Colonic mucosa (tissue), 4 donors: ENCODE results near the gene MINDY4B. TPM values are rescaled to one million over a fixed set of nuclear protein-coding genes. Genes with fewer than 3 reads are reported as not detected.

Experiments used
- DNase-seq: peaks from one replicate; pipeline ENCODE4 v3.0.0-alpha.2; 2020
- H3K27ac ChIP-seq: fragments of 200-600 bp; one replicate; pipeline ENCODE4 v1.8.0; 2021
- H3K27me3 ChIP-seq: fragments of 200-600 bp; one replicate; pipeline ENCODE4 v1.8.0; 2021
- H3K36me3 ChIP-seq: fragments of 200-600 bp; one replicate; pipeline ENCODE4 v1.8.0; 2021
- H3K4me1 ChIP-seq: fragments of 200-600 bp; one replicate; pipeline ENCODE4 v1.8.0; 2021; ENCODE audit warnings: mild to moderate bottlenecking
- H3K4me3 ChIP-seq: fragments of 200-600 bp; one replicate; pipeline ENCODE4 v1.8.0; 2021
- H3K9ac ChIP-seq, 2 donors: one replicate each; pipeline ENCODE4 v1.7.0; 2013; ENCODE audit warnings: control low read depth in 2 of 2, low read depth in 2 of 2, low read length in 2 of 2
- H3K9me3 ChIP-seq: fragments of 200-600 bp; one replicate; pipeline ENCODE4 v1.8.0; 2021
- CTCF ChIP-seq: fragments of 200-600 bp; IDR thresholded peaks from one replicate; pipeline ENCODE4 v1.8.0; 2022; ENCODE audit warnings: antibody characterized with exemption, mild to moderate bottlenecking
- intact Hi-C: fragments of 100-400 bp; cut with DNase I; formaldehyde crosslinking; loops from one replicate; pipeline ENCODE4 v1.14.1; 2022
- total RNA-seq, 2 donors: library from RNA; stranded (reverse); fragmentation: NEBNext Ultra II Directional in 1 of 2; extraction: Animal tissue kit (Norgen Biotek cat#: 25700) in 1 of 2; gene quantifications; one replicate each; pipeline ENCODE4 v1.2.1, GENCODE V29; 2021
- donor health status: healthy.
- donor health status: DM: no; HTN: no; CAD: no.
- donor health status: DM: no; HTN: no; CAD: no.

Gene MINDY4B
- not detected for total RNA-seq

DNA sequence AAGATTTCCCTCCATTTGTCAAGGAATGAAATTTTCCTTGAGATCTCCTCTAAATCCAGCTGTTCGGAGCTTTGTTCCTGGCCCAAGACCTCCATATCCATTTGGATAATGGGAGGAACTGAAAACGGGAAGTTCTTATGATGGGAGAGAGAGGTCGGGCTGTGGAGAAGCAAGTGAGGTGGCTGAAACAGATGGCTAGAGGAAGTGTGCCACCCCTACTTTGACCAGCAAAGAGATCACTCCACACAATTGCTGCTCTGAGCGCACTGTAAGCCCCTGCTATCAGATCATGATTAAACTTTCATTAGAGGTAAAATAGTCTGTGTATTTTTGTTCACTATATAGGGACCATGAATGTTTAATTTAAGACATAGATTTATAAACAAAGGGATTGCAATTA lies at the start of gene MINDY4B:
Gene MINDY4B (minus strand): TSS at position 101 of the 400 bp plus-strand sequence. CDS start 0 bp downstream, at position 101.
- Histone ChIP-seq H3K4me3 (no peak within 1 kb of the TSS), H3K9me3 (no peaks in the 10 kb centered on the region), H3K4me1 (no peaks in the 10 kb centered on the region), H3K9ac (no peak within 1 kb of the TSS), H3K27me3 (no peaks in the 10 kb centered on the region), H3K36me3 (no peaks in the 10 kb centered on the region), H3K27ac (no peak within 1 kb of the TSS)
- intact Hi-C loops, result no loop called here
- TF ChIP-seq CTCF, result no peak
- no peak for DNase-seq

DNA sequence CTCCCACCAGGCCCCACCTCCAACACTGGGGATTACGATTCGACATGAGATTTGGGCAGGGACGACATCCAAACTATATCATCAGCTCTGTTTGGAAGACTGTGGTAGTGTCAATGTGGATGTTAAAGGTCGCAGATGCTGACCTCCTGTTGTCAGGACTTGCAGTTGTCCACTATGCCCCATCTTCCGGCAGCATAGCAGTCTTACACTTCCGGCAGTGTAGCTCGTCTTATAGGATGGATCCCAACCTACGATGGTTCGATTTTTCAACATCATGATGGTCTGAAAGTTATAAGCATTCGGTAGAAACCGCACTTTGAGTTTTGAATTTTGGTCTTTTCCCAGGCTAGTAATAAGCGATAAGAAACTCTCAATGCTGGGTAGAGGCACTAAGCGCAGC lies 46.7 kb upstream of the MINDY4B start:
- H3K9me3 ChIP-seq, result no peaks in the 10 kb centered on the region
- no peaks in the 10 kb centered on the region for H3K4me1 ChIP-seq
- H3K36me3 ChIP-seq, result no peaks in the 10 kb centered on the region
- H3K9ac ChIP-seq, result no peak overlapping the region
- intact Hi-C loops, result no loop called here
- no peak overlapping the region for H3K27ac ChIP-seq
- no peak for DNase-seq
- H3K27me3 ChIP-seq, result no peaks in the 10 kb centered on the region
- no peak overlapping the region for H3K4me3 ChIP-seq
- no peak for TF ChIP-seq CTCF

- H3K27me3 ChIP-seq, result peaks cover 5% of the 10 kb centered on the region
- no peaks in the 10 kb centered on the region for H3K4me1 ChIP-seq
- no peak for DNase-seq
- H3K9me3 ChIP-seq, result no peaks in the 10 kb centered on the region
- H3K27ac ChIP-seq, result no peak overlapping the region
- intact Hi-C loops, result no loop called here
- no peak overlapping the region for H3K9ac ChIP-seq
- no peaks in the 10 kb centered on the region for H3K36me3 ChIP-seq
- TF ChIP-seq CTCF, result no peak
- no peak overlapping the region for H3K4me3 ChIP-seq
These were observed 40.2 kb upstream of the MINDY4B start for GRCh38 chr3:150945226-150946032.

GRCh38 chr3:150942221-150942620 lies 37.0 kb upstream of the MINDY4B start:
- Histone ChIP-seq H3K4me1 (no peaks in the 10 kb centered on the region), H3K4me3 (no peak overlapping the region), H3K9me3 (no peaks in the 10 kb centered on the region), H3K27ac (no peak overlapping the region), H3K36me3 (no peaks in the 10 kb centered on the region), H3K27me3 (peaks cover 5% of the 10 kb centered on the region), H3K9ac (no peak overlapping the region)
- TF ChIP-seq CTCF, result no peak
- no peak for DNase-seq
- intact Hi-C loops, result no loop called here

GRCh38 chr3:150936693-150937092 lies 31.5 kb upstream of the MINDY4B start:
- H3K4me3 ChIP-seq, result no peak overlapping the region
- TF ChIP-seq CTCF, result no peak

More at GRCh38 chr3:150936693-150937092, 31.5 kb upstream of the MINDY4B start:
- no peak overlapping the region for H3K9ac ChIP-seq
- no peaks in the 10 kb centered on the region for H3K36me3 ChIP-seq
- no peak for DNase-seq
- intact Hi-C loops, result no loop called here
- no peak overlapping the region for H3K27ac ChIP-seq
- no peaks in the 10 kb centered on the region for H3K4me1 ChIP-seq
- no peaks in the 10 kb centered on the region for H3K27me3 ChIP-seq
- H3K9me3 ChIP-seq, result no peaks in the 10 kb centered on the region
